ENCODE data around the gene TMSB4X.

GRCh38 chrX:12954376-12954775 is 20.5 kb upstream of the TMSB4X start:
- TF ChIP-seq CTCF (IDR thresholded peaks at IDR 0.05) = no peak
- no peak for TF ChIP-seq POLR2A (IDR thresholded peaks at IDR 0.05; ENCODE audit: low read depth)
- no peak for TF ChIP-seq EP300 (IDR thresholded peaks at IDR 0.05)
- TF ChIP-seq POLR2AphosphoS5 (IDR thresholded peaks at IDR 0.05) = no peak
